MCF 10A (cell line): ENCODE data around the gene IFNG-AS1. TPM values are rescaled to one million over a fixed set of nuclear protein-coding genes. Genes with fewer than 3 reads are reported as not detected.

ENCODE experiments used
- BruUV-seq: library from RNA; stranded (reverse); fragments of 400-500 nt; replicated peaks from 2 replicates; lab custom pipeline; 2021; lab: Mats Ljungman, UMichigan
- CTCF ChIA-PET: fragments of 300-600 bp; sonication (Branson Sonifier 250); formaldehyde crosslinking; extraction: SDS; loops from one replicate; lab custom pipeline; 2021; ENCODE audit warnings: antibody characterized with exemption, inconsistent platforms; lab: Yijun Ruan, JAX
- POLR2A ChIA-PET: fragments of 300-600, 350-650 bp; sonication (Branson Sonifier 250); formaldehyde crosslinking; extraction: SDS; loops from one replicate; lab custom pipeline; 2020; ENCODE audit warnings: antibody characterized with exemption, inconsistent platforms; lab: Yijun Ruan, JAX
- DNase-seq: peaks from one replicate; pipeline ENCODE4 v3.0.0-alpha.2; 2018; ENCODE audit not compliant: unreplicated experiment
- H3K27ac Mint-ChIP-seq: one replicate; pipeline ENCODE4 v1.8.0; 2022; ENCODE audit warnings: mild to moderate bottlenecking, low read depth, mixed read lengths; ENCODE audit not compliant: unreplicated experiment
- H3K27me3 Mint-ChIP-seq: one replicate; pipeline ENCODE4 v1.8.0; 2022; ENCODE audit warnings: mixed read lengths; ENCODE audit not compliant: insufficient read depth, unreplicated experiment
- H3K36me3 Mint-ChIP-seq: one replicate; pipeline ENCODE4 v1.8.0; 2022; ENCODE audit warnings: mild to moderate bottlenecking, moderate library complexity, mixed read lengths; ENCODE audit not compliant: insufficient read depth, unreplicated experiment
- H3K4me1 Mint-ChIP-seq: one replicate; pipeline ENCODE4 v1.8.0; 2022; ENCODE audit warnings: mixed read lengths; ENCODE audit not compliant: insufficient read depth, unreplicated experiment
- H3K4me3 Mint-ChIP-seq: one replicate; pipeline ENCODE4 v1.8.0; 2022; ENCODE audit warnings: mild to moderate bottlenecking, moderate library complexity, mixed read lengths; ENCODE audit not compliant: unreplicated experiment
- H3K9me3 Mint-ChIP-seq: one replicate; pipeline ENCODE4 v1.8.0; 2022; ENCODE audit warnings: mixed read lengths; ENCODE audit not compliant: unreplicated experiment
- CTCF ChIP-seq: fragments of 200-600 bp; IDR thresholded peaks from one replicate; pipeline ENCODE4 v1.8.0; 2022; ENCODE audit warnings: antibody characterized with exemption, mild to moderate bottlenecking; ENCODE audit not compliant: unreplicated experiment
- intact Hi-C: fragments of 100-400 bp; cut with micrococcal nuclease; formaldehyde crosslinking; loops from 2 replicates; pipeline ENCODE4 v1.14.1; 2022
- total RNA-seq: library from RNA; stranded (reverse); gene quantifications from 2 replicates; pipeline ENCODE4 v1.2.3, GENCODE V29; 2022

IFNG-AS1 gene
- total RNA-seq, 1 experiment from 2014 or later: not detected

DNA sequence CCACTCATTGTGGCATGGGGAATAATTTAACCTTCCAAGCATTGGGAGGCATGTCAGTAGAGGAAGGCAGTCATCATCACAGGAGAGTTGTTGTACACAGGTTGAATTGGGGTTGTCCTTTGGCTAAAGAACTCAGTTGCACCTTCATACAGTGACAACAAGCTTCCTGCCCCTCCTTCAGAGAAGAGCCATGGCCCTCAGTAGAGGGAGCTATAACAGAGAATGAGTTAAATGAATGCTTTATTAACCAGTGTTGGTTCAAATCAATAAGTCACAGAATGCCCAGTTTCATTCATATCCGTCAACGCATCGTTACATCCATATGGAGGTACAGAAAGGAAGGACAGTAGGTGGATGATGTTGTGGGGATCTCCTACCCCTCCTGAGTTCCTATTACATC lies 4.8 kb downstream of the IFNG-AS1 start:
- Mint-ChIP-seq H3K9me3 (no peaks in the 10 kb centered on the region), H3K36me3 (no peaks in the 10 kb centered on the region), H3K27me3 (no peaks in the 10 kb centered on the region), H3K27ac (no peak overlapping the region), H3K4me1 (peaks cover 5% of the 10 kb centered on the region), H3K4me3 (no peak overlapping the region)
- DNase-seq: no peak
- intact Hi-C loops: no loop called here
- CTCF ChIA-PET: no interaction called here
- POLR2A ChIA-PET: no interaction called here
- no TSS peak for BruUV-seq
- TF ChIP-seq CTCF: no peak

GRCh38 chr12:67996347-67996746 lies 7.1 kb downstream of the IFNG-AS1 start:
- Mint-ChIP-seq H3K27ac (no peak overlapping the region), H3K4me3 (no peak overlapping the region), H3K27me3 (no peaks in the 10 kb centered on the region), H3K9me3 (no peaks in the 10 kb centered on the region), H3K4me1 (peaks cover 5% of the 10 kb centered on the region), H3K36me3 (no peaks in the 10 kb centered on the region)
- POLR2A ChIA-PET: interaction anchor here (0.6 kb wide), 2 partner anchors 198 to 771 kb away, joined by 3 to 5 read pairs; no protein-coding TSS in a partner anchor
- intact Hi-C loops: no loop called here
- no peak for DNase-seq
- no peak for TF ChIP-seq CTCF
- no TSS peak for BruUV-seq
- CTCF ChIA-PET: interaction anchor here (1.0 to 1.5 kb wide), 2 partner anchors 45 to 554 kb away, joined by 4 read pairs; no protein-coding TSS in a partner anchor

DNA sequence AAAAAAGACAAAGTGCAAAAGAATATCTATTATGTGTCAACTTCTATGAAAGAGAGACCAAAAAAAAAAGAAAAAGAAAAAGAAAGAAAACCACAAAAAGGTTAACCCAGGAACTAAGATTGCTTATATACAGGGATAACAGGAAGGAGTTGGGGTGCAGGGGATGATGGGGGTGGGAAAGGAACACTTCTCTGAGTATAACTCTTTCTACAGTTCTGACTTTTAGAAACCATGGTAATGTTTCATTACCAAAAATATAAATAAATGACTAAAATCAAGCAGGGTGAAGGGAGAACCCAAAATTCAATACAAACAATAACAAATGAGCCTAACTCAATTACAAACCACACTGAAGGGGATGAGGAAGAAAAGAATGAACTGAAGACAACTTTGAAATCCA lies 9.1 kb downstream of the IFNG-AS1 start:
- intact Hi-C loops: no loop called here
- H3K27me3 Mint-ChIP-seq: no peaks in the 10 kb centered on the region
- no peak overlapping the region for H3K27ac Mint-ChIP-seq
- TF ChIP-seq CTCF: no peak
- H3K36me3 Mint-ChIP-seq: no peaks in the 10 kb centered on the region
- BruUV-seq: no TSS peak
- no peak for DNase-seq
- POLR2A ChIA-PET: interaction anchor here (1.0 kb wide), 1 partner anchor 9 kb away, joined by 3 read pairs; the partner anchor contains the start of gene IFNG-AS1
- no peak overlapping the region for H3K4me3 Mint-ChIP-seq
- CTCF ChIA-PET: no interaction called here
- peaks cover 5% of the 10 kb centered on the region for H3K4me1 Mint-ChIP-seq
- no peaks in the 10 kb centered on the region for H3K9me3 Mint-ChIP-seq

GRCh38 chr12:67999244-67999643 lies 10.0 kb downstream of the IFNG-AS1 start:
- H3K4me3 Mint-ChIP-seq: no peak overlapping the region
- no peaks in the 10 kb centered on the region for H3K27me3 Mint-ChIP-seq
- H3K9me3 Mint-ChIP-seq: peaks cover under 1% of the 10 kb centered on the region
- H3K36me3 Mint-ChIP-seq: no peaks in the 10 kb centered on the region
- CTCF ChIA-PET: interaction anchor here (1.6 kb wide), 1 partner anchor 41 kb away, joined by 4 read pairs; no protein-coding TSS in a partner anchor
- intact Hi-C loops: no loop called here
- no peak overlapping the region for H3K27ac Mint-ChIP-seq
- POLR2A ChIA-PET: interaction anchor here (0.6 to 1.2 kb wide), 5 partner anchors 10 to 553 kb away, joined by 3 to 4 read pairs (median 3); partner anchors contain the start of gene IFNG-AS1
- no TSS peak for BruUV-seq
- peaks cover 5% of the 10 kb centered on the region for H3K4me1 Mint-ChIP-seq
- DNase-seq: no peak
- no peak for TF ChIP-seq CTCF
